Stomach (tissue), 9 donors: ENCODE results near the gene TNRC6A. TPM values are rescaled to one million over a fixed set of nuclear protein-coding genes. Genes with fewer than 3 reads are reported as not detected.

Experiments used
- DNase-seq, 2 donors: peaks; one replicate each; pipeline versions ENCODE4 v3.0.0 to v3.0.0-alpha.2; 2013 to 2019
- H3K27ac ChIP-seq, 5 donors: fragments of 200-600 bp in 4 of 5; sonication (generic) in 4 of 5; one replicate each; pipeline ENCODE4 v1.5.1; 2013 to 2019; ENCODE audit warnings: mild to moderate bottlenecking in 1 of 5, moderate library complexity in 1 of 5
- H3K27me3 ChIP-seq, 3 donors: fragments of 200-600 bp; sonication (generic); one replicate each; pipeline ENCODE4 v1.5.1; 2017 to 2019; ENCODE audit warnings: mixed run types in 1 of 3
- H3K36me3 ChIP-seq, 4 donors: fragments of 200-600 bp; sonication (generic); 1 replicate in 3 of 4; 2 replicates in 1 of 4; pipeline ENCODE4 v1.5.1; 2016 to 2019
- H3K4me1 ChIP-seq, 4 donors: fragments of 200-600 bp; sonication (generic); one replicate each; pipeline ENCODE4 v1.5.1; 2016 to 2019
- H3K4me3 ChIP-seq, 4 donors: fragments of 200-600 bp; sonication (generic) in 3 of 4; one replicate each; pipeline ENCODE4 v1.5.1; 2016 to 2019; ENCODE audit warnings: mild to moderate bottlenecking in 1 of 4
- H3K9me3 ChIP-seq, 4 donors: fragments of 200-600 bp; sonication (generic); one replicate each; pipeline ENCODE4 v1.5.1; 2016 to 2019
- EP300 ChIP-seq: sonication (generic); formaldehyde crosslinking; IDR thresholded peaks from one replicate; pipeline ENCODE4 v1.6.1; 2017; ENCODE audit warnings: antibody characterized with exemption
- POLR2A ChIP-seq, 4 donors: fragments of 450-650 bp; IDR thresholded peaks; one replicate each; pipeline ENCODE4 v1.6.1; 2016; ENCODE audit warnings: antibody characterized with exemption in 4 of 4, control low read depth in 2 of 4, mild to moderate bottlenecking in 1 of 4, moderate library complexity in 1 of 4
- POLR2AphosphoS5 ChIP-seq, 3 donors: sonication (generic); formaldehyde crosslinking; IDR thresholded peaks; one replicate each; pipeline ENCODE4 v1.6.1; 2016; ENCODE audit warnings: antibody characterized with exemption in 3 of 3
- WGBS, 5 donors: extraction: QIAGEN DNeasy Blood & Tissue Kit in 3 of 5; methylation state at CpG; one replicate each; pipeline versions ENCODE4 v1.1.5 to v1.1.7; 2013 to 2018; 5-methylcytosine and 5-hydroxymethylcytosine counted together
- intact Hi-C: fragments of 100-400 bp; cut with DNase I; formaldehyde crosslinking; loops from one replicate; pipeline ENCODE4 v1.15.1; 2023; ENCODE audit warnings: low total_unique reads
- polyA plus RNA-seq, 3 donors: library from polyadenylated mRNA; stranded (reverse); fragments of 200-250 nt; gene quantifications; one replicate each; pipeline ENCODE4 v1.2.3, GENCODE V29; 2013
- total RNA-seq, 5 donors: library from RNA; depleted of rRNA; stranded (reverse); fragments of >200 nt; gene quantifications; one replicate each; pipeline versions ENCODE4 v1.1.0 to v1.2.3, GENCODE V29; 2014 to 2016
- TF ChIP-seq, protein P1 (sequence below), 7 experiments: fragments of 450-650 bp in 4 of 7; fragments of 200-600 bp in 3 of 7; sonication (generic) in 3 of 7; IDR thresholded peaks; one replicate each; pipeline ENCODE4 v1.5.1; 2016 to 2019; ENCODE audit warnings: antibody characterized with exemption in 7 of 7, control low read depth in 2 of 7, mild to moderate bottlenecking in 1 of 7
- donor health status: healthy with polysubstance abuse.
- donor health status: Bipolar disorder and iron deficiency.
- donor health status: healthy.

Gene TNRC6A
- total and polyA plus RNA-seq, 8 donors = 6.8 to 59.6 (median 41.3) TPM

GRCh38 chr16:24692854-24693253, 36.6 kb upstream of the TNRC6A start:
- Histone ChIP-seq H3K4me3 (no peak overlapping the region), H3K27ac (no peak overlapping the region), H3K27me3 (no peaks in the 10 kb centered on the region), H3K9me3 (no peaks in the 10 kb centered on the region), H3K36me3 (no peaks in the 10 kb centered on the region), H3K4me1 (no peaks in the 10 kb centered on the region)
- TF ChIP-seq, protein P1, sequence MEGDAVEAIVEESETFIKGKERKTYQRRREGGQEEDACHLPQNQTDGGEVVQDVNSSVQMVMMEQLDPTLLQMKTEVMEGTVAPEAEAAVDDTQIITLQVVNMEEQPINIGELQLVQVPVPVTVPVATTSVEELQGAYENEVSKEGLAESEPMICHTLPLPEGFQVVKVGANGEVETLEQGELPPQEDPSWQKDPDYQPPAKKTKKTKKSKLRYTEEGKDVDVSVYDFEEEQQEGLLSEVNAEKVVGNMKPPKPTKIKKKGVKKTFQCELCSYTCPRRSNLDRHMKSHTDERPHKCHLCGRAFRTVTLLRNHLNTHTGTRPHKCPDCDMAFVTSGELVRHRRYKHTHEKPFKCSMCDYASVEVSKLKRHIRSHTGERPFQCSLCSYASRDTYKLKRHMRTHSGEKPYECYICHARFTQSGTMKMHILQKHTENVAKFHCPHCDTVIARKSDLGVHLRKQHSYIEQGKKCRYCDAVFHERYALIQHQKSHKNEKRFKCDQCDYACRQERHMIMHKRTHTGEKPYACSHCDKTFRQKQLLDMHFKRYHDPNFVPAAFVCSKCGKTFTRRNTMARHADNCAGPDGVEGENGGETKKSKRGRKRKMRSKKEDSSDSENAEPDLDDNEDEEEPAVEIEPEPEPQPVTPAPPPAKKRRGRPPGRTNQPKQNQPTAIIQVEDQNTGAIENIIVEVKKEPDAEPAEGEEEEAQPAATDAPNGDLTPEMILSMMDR (IDR thresholded peaks at IDR 0.05) = no peak
- TF ChIP-seq POLR2AphosphoS5 (IDR thresholded peaks at IDR 0.05) (no peak), POLR2A (IDR thresholded peaks at IDR 0.05) (no peak), EP300 (no peak)
- 58 to 77% (median 66%) methylated on average over 7 of the region's 7 CpGs for WGBS, 5 donors
- intact Hi-C loops = no loop called here
- DNase-seq = no peak

DNA sequence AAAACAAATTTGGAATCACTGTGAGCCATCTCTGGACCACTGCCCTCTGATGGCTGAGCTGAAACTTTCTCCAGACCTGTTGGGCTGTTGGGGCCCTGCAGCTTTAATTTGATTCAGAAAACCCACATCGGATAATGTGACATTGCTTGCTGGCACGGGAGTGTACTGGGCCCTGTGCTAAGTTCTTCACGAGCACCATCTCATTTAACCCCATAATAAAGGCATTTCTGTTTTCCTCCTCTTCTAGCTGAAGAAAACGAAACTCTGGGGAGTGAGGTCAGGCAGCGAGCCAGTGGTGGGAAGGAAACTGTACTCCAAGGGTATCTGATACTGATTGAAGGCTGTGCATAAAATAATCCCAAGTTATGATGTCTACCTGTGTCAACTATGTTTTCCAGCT, 34.5 kb upstream of the TNRC6A start:
- Histone ChIP-seq H3K4me3 (no peak overlapping the region), H3K36me3 (no peaks in the 10 kb centered on the region), H3K4me1 (peaks cover 0 to 2% (median 0%) of the 10 kb centered on the region in 4 donors), H3K27ac (no peak overlapping the region), H3K9me3 (no peaks in the 10 kb centered on the region), H3K27me3 (no peaks in the 10 kb centered on the region)
- TF ChIP-seq POLR2AphosphoS5 (IDR thresholded peaks at IDR 0.05) (no peak), EP300 (no peak)
- WGBS, 5 donors = 39 to 62% (median 50%) methylated on average over 5 of the region's 5 CpGs
- intact Hi-C loops = no loop called here
- DNase-seq = no peak

DNA sequence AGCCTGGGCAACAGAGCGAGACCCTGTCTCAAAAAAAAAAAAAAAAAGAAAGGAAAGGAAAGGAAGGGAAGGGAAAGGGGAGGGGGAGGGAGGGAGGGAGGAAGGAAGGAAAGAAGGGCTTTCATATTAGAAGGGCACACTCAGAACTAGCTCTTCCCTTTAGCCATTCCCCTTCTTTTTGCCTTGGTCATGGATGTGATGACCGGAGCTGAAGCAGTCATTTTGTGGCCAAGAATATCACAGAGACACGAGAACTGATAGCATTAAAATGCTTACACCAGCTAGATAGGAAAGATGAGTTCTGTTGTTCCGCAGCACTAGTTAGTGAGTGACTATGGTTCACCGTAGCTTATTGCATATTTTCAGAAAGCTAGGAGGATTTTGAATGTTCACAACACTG, 32.8 kb upstream of the TNRC6A start:
- DNase-seq = no peak
- Histone ChIP-seq H3K4me1 (peaks cover 0 to 18% (median 12%) of the 10 kb centered on the region in 4 donors), H3K36me3 (no peaks in the 10 kb centered on the region), H3K27me3 (no peaks in the 10 kb centered on the region), H3K4me3 (no peak overlapping the region), H3K27ac (no peak overlapping the region), H3K9me3 (no peaks in the 10 kb centered on the region)
- TF ChIP-seq POLR2A (IDR thresholded peaks at IDR 0.05) (no peak), EP300 (no peak), POLR2AphosphoS5 (IDR thresholded peaks at IDR 0.05) (no peak)
- TF ChIP-seq, protein P1 (IDR thresholded peaks at IDR 0.05) = no peak
- 67 to 94% (median 88%) methylated on average over 4 to 5 of the region's 5 CpGs for WGBS, 5 donors
- intact Hi-C loops = no loop called here

DNA sequence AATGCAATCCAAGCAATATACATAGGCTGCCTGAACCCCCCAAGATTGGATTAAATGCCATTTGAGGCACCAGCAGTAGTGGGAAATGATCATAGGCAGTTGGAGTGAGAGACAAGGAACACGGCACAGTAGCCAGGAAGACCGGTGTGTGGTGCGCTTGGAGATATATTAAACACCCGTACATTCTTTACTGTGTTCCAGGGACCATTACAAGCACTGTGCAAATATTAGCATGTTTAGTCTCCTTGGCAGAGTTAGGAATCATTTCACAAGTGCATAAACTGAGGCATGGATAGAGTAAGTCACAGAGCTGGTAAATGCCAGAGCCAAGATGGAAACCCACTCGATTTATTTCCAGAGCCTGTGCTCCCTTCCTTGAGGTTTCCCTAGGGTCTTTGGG, 31.1 kb upstream of the TNRC6A start:
- no peak for TF ChIP-seq POLR2A (IDR thresholded peaks at IDR 0.05)
- Histone ChIP-seq H3K27ac (peak overlapping the region in 1 of 5 donors; percentile 52), H3K27me3 (no peaks in the 10 kb centered on the region), H3K4me3 (no peak overlapping the region), H3K36me3 (no peaks in the 10 kb centered on the region), H3K4me1 (peaks cover 0 to 29% (median 18%) of the 10 kb centered on the region in 4 donors), H3K9me3 (no peaks in the 10 kb centered on the region)
- intact Hi-C loops = no loop called here
- no peak for DNase-seq
- WGBS, 5 donors = 41 to 68% (median 59%) methylated on average over 5 of the region's 5 CpGs

DNA sequence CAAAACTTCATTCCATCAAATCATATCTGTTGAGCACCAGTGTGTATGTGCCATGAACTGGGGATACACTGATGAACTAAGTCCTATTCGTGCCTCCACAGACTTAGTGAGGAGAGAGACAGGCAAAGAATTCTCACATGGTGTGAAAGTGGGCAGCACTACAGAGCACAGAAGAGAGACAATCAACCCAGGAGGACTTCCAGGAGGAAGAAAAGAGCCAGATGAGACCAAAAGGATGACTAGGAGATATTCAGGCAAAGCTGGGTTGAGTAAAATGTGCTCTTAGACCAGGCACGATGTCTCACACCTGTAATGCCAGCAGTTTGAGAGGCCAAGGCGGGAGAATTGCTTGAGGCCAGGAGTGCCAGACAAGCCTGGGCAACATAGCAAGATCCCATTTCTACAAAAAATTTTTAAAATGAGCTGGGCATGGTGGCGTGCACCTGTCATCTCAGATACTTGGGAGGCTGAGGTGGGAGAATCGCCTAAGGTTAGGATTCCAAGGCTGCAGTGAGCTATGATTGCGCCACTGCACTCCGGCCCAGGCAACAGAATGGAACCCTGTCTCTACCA, 30.2 kb upstream of the TNRC6A start:
- Histone ChIP-seq H3K9me3 (no peaks in the 10 kb centered on the region), H3K4me1 (peaks cover 0 to 29% (median 18%) of the 10 kb centered on the region in 4 donors), H3K36me3 (no peaks in the 10 kb centered on the region), H3K27me3 (no peaks in the 10 kb centered on the region), H3K4me3 (no peak overlapping the region), H3K27ac (peak overlapping the region in 2 of 5 donors; percentile 82 to 83)
- no peak for DNase-seq
- WGBS, 5 donors = 93 to 99% (median 95%) methylated on average over 7 of the region's 7 CpGs
- TF ChIP-seq POLR2A (IDR thresholded peaks at IDR 0.05) = no peak
- TF ChIP-seq, protein P1 (IDR thresholded peaks at IDR 0.05) = no peak
- no peak for TF ChIP-seq EP300
- TF ChIP-seq POLR2AphosphoS5 (IDR thresholded peaks at IDR 0.05) = no peak
- intact Hi-C loops = no loop called here
